Activated naive CD8-positive, alpha-beta T cell treated with anti-CD3 and anti-CD28 coated beads, Interleukin-2, amount 50 U/mL, for 24 hours (primary cell): ENCODE results near the gene KSR1.
"Not testable (repeated sequence)": the region's sequence is repeated elsewhere in the genome, so short reads cannot be mapped to it uniquely, and the experiment has no call there.

Source experiments
- ATAC-seq: fragments of 150-1000 bp; cut with Tn5 transposase; one replicate; pipeline ENCODE4 v1.10.0; 2021
- DNase-seq: peaks from one replicate; pipeline ENCODE4 v3.0.0; 2021
- H3K27ac Mint-ChIP-seq: one replicate; pipeline ENCODE4 v1.8.0; 2021; ENCODE audit warnings: mild to moderate bottlenecking, mixed read lengths
- H3K27me3 Mint-ChIP-seq: one replicate; pipeline ENCODE4 v1.8.0; 2021; ENCODE audit warnings: mixed read lengths
- H3K36me3 Mint-ChIP-seq: one replicate; pipeline ENCODE4 v1.8.0; 2021; ENCODE audit warnings: low read depth, mixed read lengths
- H3K4me1 Mint-ChIP-seq: one replicate; pipeline ENCODE4 v1.8.0; 2021; ENCODE audit warnings: mixed read lengths
- H3K4me3 Mint-ChIP-seq: one replicate; pipeline ENCODE4 v1.8.0; 2021; ENCODE audit warnings: mild to moderate bottlenecking, moderate library complexity, mixed read lengths
- H3K9me3 Mint-ChIP-seq: one replicate; pipeline ENCODE4 v1.8.0; 2021; ENCODE audit warnings: mixed read lengths

KSR1 gene

GRCh38 chr17:27496005-27496404 lies 39.8 kb downstream of the KSR1 start:
- Mint-ChIP-seq H3K27me3 (no peaks in the 10 kb centered on the region), H3K27ac (no peak overlapping the region), H3K36me3 (peaks cover 36% of the 10 kb centered on the region), H3K9me3 (peaks cover 13% of the 10 kb centered on the region), H3K4me1 (peaks cover 23% of the 10 kb centered on the region), H3K4me3 (no peak overlapping the region)
- DNase-seq (no peak), ATAC-seq (no peak)

- no peak for ATAC-seq
- Mint-ChIP-seq H3K4me1 (peaks cover 19% of the 10 kb centered on the region), H3K9me3 (peaks cover 14% of the 10 kb centered on the region), H3K27ac (no peak overlapping the region), H3K36me3 (peaks cover 40% of the 10 kb centered on the region), H3K4me3 (no peak overlapping the region), H3K27me3 (no peaks in the 10 kb centered on the region)
- DNase-seq, result no peak
These were observed 40.2 kb downstream of the KSR1 start for GRCh38 chr17:27496437-27496943.

GRCh38 chr17:27496971-27497370 lies 40.7 kb downstream of the KSR1 start:
- no peak overlapping the region for H3K4me3 Mint-ChIP-seq
- ATAC-seq (no peak), DNase-seq (no peak)
- peaks cover 43% of the 10 kb centered on the region for H3K36me3 Mint-ChIP-seq
- H3K4me1 Mint-ChIP-seq, result peaks cover 14% of the 10 kb centered on the region
- no peak overlapping the region for H3K27ac Mint-ChIP-seq
- no peaks in the 10 kb centered on the region for H3K27me3 Mint-ChIP-seq
- peaks cover 18% of the 10 kb centered on the region for H3K9me3 Mint-ChIP-seq

GRCh38 chr17:27497696-27498095 lies 41.4 kb downstream of the KSR1 start:
- Mint-ChIP-seq H3K9me3 (peaks cover 18% of the 10 kb centered on the region), H3K4me1 (peaks cover 9% of the 10 kb centered on the region), H3K27me3 (no peaks in the 10 kb centered on the region), H3K27ac (no peak overlapping the region), H3K4me3 (no peak overlapping the region), H3K36me3 (peaks cover 40% of the 10 kb centered on the region)
- no peak for DNase-seq
- no peak for ATAC-seq

GRCh38 chr17:27498615-27499309 lies 42.5 kb downstream of the KSR1 start:
- H3K9me3 Mint-ChIP-seq, result peaks cover 18% of the 10 kb centered on the region
- peaks cover 17% of the 10 kb centered on the region for H3K4me1 Mint-ChIP-seq
- H3K36me3 Mint-ChIP-seq, result peaks cover 43% of the 10 kb centered on the region
- no peak for DNase-seq
- H3K27ac Mint-ChIP-seq, result no peak overlapping the region
- no peak for ATAC-seq
- H3K4me3 Mint-ChIP-seq, result no peak overlapping the region
- no peaks in the 10 kb centered on the region for H3K27me3 Mint-ChIP-seq

GRCh38 chr17:27499451-27500265 lies 43.4 kb downstream of the KSR1 start:
- Mint-ChIP-seq H3K27me3 (no peaks in the 10 kb centered on the region), H3K4me3 (no peak overlapping the region), H3K27ac (no peak overlapping the region), H3K36me3 (peaks cover 43% of the 10 kb centered on the region), H3K4me1 (peaks cover 20% of the 10 kb centered on the region), H3K9me3 (peaks cover 18% of the 10 kb centered on the region)
- DNase-seq, result no peak
- ATAC-seq, result no peak

GRCh38 chr17:27501338-27501737 lies 45.1 kb downstream of the KSR1 start:
- DNase-seq, H3K27me3 Mint-ChIP-seq, H3K27ac Mint-ChIP-seq, H3K4me3 Mint-ChIP-seq, ATAC-seq: not testable (repeated sequence)
- peaks cover 25% of the 10 kb centered on the region for H3K4me1 Mint-ChIP-seq
- H3K9me3 Mint-ChIP-seq, result peaks cover 18% of the 10 kb centered on the region
- H3K36me3 Mint-ChIP-seq, result peaks cover 45% of the 10 kb centered on the region

GRCh38 chr17:27502526-27503324 lies 46.5 kb downstream of the KSR1 start:
- Mint-ChIP-seq H3K36me3 (peaks cover 46% of the 10 kb centered on the region), H3K4me1 (peaks cover 33% of the 10 kb centered on the region), H3K27me3 (no peaks in the 10 kb centered on the region), H3K27ac (no peak overlapping the region), H3K4me3 (no peak overlapping the region), H3K9me3 (peaks cover 18% of the 10 kb centered on the region)
- DNase-seq, result no peak
- ATAC-seq, result no peak

- no peak for ATAC-seq
- Mint-ChIP-seq H3K9me3 (peaks cover 18% of the 10 kb centered on the region), H3K27ac (no peak overlapping the region), H3K4me3 (no peak overlapping the region), H3K4me1 (peaks cover 38% of the 10 kb centered on the region), H3K27me3 (no peaks in the 10 kb centered on the region), H3K36me3 (peaks cover 44% of the 10 kb centered on the region)
- DNase-seq, result no peak
These were observed 47.4 kb downstream of the KSR1 start for GRCh38 chr17:27503611-27504010.

GRCh38 chr17:27504188-27504995 lies 48.1 kb downstream of the KSR1 start:
- H3K27me3 Mint-ChIP-seq, result no peaks in the 10 kb centered on the region
- no peak overlapping the region for H3K27ac Mint-ChIP-seq
- ATAC-seq (no peak), DNase-seq (no peak)
- peaks cover 38% of the 10 kb centered on the region for H3K4me1 Mint-ChIP-seq
- no peak overlapping the region for H3K4me3 Mint-ChIP-seq
- H3K9me3 Mint-ChIP-seq, result peaks cover 18% of the 10 kb centered on the region
- peaks cover 39% of the 10 kb centered on the region for H3K36me3 Mint-ChIP-seq

- Mint-ChIP-seq H3K36me3 (peaks cover 18% of the 10 kb centered on the region), H3K4me1 (peaks cover 38% of the 10 kb centered on the region), H3K27ac (peak overlapping the region; percentile 78), H3K4me3 (peak overlapping the region; percentile 54), H3K9me3 (peaks cover 3% of the 10 kb centered on the region), H3K27me3 (no peaks in the 10 kb centered on the region)
- ATAC-seq (peak; percentile 59), DNase-seq (peak; percentile 18)
These were observed 50.3 kb downstream of the KSR1 start for GRCh38 chr17:27506348-27507218.

GRCh38 chr17:27511168-27511883 lies 55.1 kb downstream of the KSR1 start:
- ATAC-seq, result no peak

GRCh38 chr17:27512031-27512430 lies 55.8 kb downstream of the KSR1 start:
- Mint-ChIP-seq H3K9me3 (no peaks in the 10 kb centered on the region), H3K27me3 (no peaks in the 10 kb centered on the region)
- ATAC-seq, result no peak

More at GRCh38 chr17:27511168-27511883, 55.1 kb downstream of the KSR1 start:
- peaks cover 5% of the 10 kb centered on the region for H3K36me3 Mint-ChIP-seq
- no peak overlapping the region for H3K27ac Mint-ChIP-seq
- H3K9me3 Mint-ChIP-seq, result no peaks in the 10 kb centered on the region
- H3K27me3 Mint-ChIP-seq, result no peaks in the 10 kb centered on the region
- no peak for DNase-seq
- peaks cover 17% of the 10 kb centered on the region for H3K4me1 Mint-ChIP-seq
- no peak overlapping the region for H3K4me3 Mint-ChIP-seq

More at GRCh38 chr17:27512031-27512430, 55.8 kb downstream of the KSR1 start:
- peaks cover 2% of the 10 kb centered on the region for H3K36me3 Mint-ChIP-seq
- no peak overlapping the region for H3K27ac Mint-ChIP-seq
- DNase-seq, result no peak
- peaks cover 10% of the 10 kb centered on the region for H3K4me1 Mint-ChIP-seq
- H3K4me3 Mint-ChIP-seq, result no peak overlapping the region
